Thoracic aorta endothelial cell (primary cell): ENCODE results near the gene TNFRSF1B. TPM values are rescaled to one million over a fixed set of nuclear protein-coding genes. Genes with fewer than 3 reads are reported as not detected.

Experiments
- small RNA-seq: library from RNA; depleted of rRNA; stranded (forward); fragments of <200 nt; gene quantifications from one replicate; pipeline ENCODE3, GENCODE V24; 2012
- total RNA-seq: library from RNA; depleted of rRNA; stranded (reverse); fragments of >200 nt; gene quantifications from 2 replicates; pipeline ENCODE4 v1.2.3, GENCODE V29; 2012

Gene TNFRSF1B
- 28.1 and 30.5 TPM in 2 replicates for total RNA-seq

GRCh38 chr1:12166834-12167492 lies at the start of gene TNFRSF1B:
Gene TNFRSF1B, plus strand, starts transcription at chr1:12166991. Its CDS starts 101 bp downstream, at chr1:12167092.

GRCh38 chr1:12229835-12230548 lies 63.2 kb downstream of the TNFRSF1B start, which contains the start of gene VPS13D:
Gene VPS13D, plus strand, starts transcription at chr1:12230030. Its CDS starts 4,237 bp downstream, at chr1:12234267.

Small RNA genes lying within 50 kb of the gene (small RNA-seq; reads per million reads assigned to genes)
- gene MIR4632 = not detected
- gene RF00156 = not detected

Other genes starting within 250 kb of the TNFRSF1B start
- 71.8 and 77.6 TPM in 2 replicates for gene KIAA2013, start 240.6 kb upstream of the TNFRSF1B start, total RNA-seq
- gene PLOD1, start 232.3 kb upstream of the TNFRSF1B start, total RNA-seq = 260 and 302 TPM in 2 replicates
- gene MFN2, start 186.5 kb upstream of the TNFRSF1B start, total RNA-seq = 68.8 and 72.4 TPM in 2 replicates
- 19.5 and 31.9 TPM in 2 replicates for gene MIIP, start 147.5 kb upstream of the TNFRSF1B start, total RNA-seq
- under 0.01 and 0.22 TPM in 2 replicates for gene TNFRSF8, start 103.7 kb upstream of the TNFRSF1B start, total RNA-seq
- 46.2 and 48.3 TPM in 2 replicates for gene VPS13D, start 63.0 kb downstream of the TNFRSF1B start, total RNA-seq